ENCODE data around the gene ODF2L. TPM values are rescaled to one million over a fixed set of nuclear protein-coding genes. Genes with fewer than 3 reads are reported as not detected.

ODF2L gene
- total RNA-seq (2014; rRNA removed; shearing (Covaris generic)) = 13.7 and 20.5 TPM in 2 replicates

GRCh38 chr1:86395751-86396497, at the start of gene ODF2L:
Gene ODF2L (minus strand): TSS chr1:86396323. CDS start chr1:86387027, 9,296 bp downstream.

DNA sequence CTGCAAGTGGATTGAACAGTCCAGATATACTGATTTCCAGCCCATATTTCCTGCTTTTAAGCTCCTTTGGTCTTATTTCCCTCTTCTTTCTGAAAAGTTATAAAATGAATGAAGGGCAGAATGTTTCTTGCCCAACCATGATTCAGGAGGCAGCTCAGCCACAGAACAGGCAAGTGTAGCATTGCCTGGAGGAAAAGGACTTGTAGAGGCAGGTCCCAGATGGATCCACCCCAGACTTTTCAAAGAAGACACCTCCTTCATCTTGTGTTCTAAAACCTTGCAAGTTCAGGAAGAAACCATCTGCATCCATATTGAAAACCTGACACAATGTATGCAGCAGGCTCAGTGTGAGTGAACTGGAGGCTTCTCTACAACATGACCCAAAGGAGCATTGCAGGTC, 27.8 kb upstream of the ODF2L start, which contains the start of gene CLCA2:
Gene CLCA2 (plus strand): TSS at position 299 of the 400 bp plus-strand sequence. CDS start 77 bp downstream, at position 376.

Small RNAs within 50 kb of the gene (small RNA-seq; reads per million reads assigned to genes)
- gene MIR7856 = not detected

Other genes starting within 250 kb of the ODF2L start
- gene COL24A1, start 239.6 kb downstream of the ODF2L start, total RNA-seq (2014; rRNA removed; shearing (Covaris generic)) = 0.04 and 0.08 TPM in 2 replicates
- gene CLCA2, start 27.8 kb upstream of the ODF2L start, total RNA-seq (2014; rRNA removed; shearing (Covaris generic)) = 0.08 TPM in 1 of 2 replicates, not detected in the other
- not detected in 2 replicates for gene CLCA1, start 72.6 kb upstream of the ODF2L start, total RNA-seq (2014; rRNA removed; shearing (Covaris generic))
- not detected in 2 replicates for gene CLCA4, start 150.8 kb upstream of the ODF2L start, total RNA-seq (2014; rRNA removed; shearing (Covaris generic))